HepG2 (cell line): ENCODE results near the gene CBX5. TPM values are rescaled to one million over a fixed set of nuclear protein-coding genes. Genes with fewer than 3 reads are reported as not detected.

Experiments used
- ATAC-seq: fragments of 200-7000 bp; cut with Tn5 transposase; 3 replicates; pipeline ENCODE4 v1.9.1; 2020; ENCODE audit warnings: mild to moderate bottlenecking, moderate library complexity
- BruUV-seq: library from RNA; stranded (reverse); fragments of 400-500 nt; replicated peaks from 2 replicates; lab custom pipeline; 2021; lab: Mats Ljungman, UMichigan
- CTCF ChIA-PET: fragments of 300-600 bp; formaldehyde crosslinking; extraction: SDS; loops from one replicate; lab custom pipeline; 2021; ENCODE audit warnings: low total read pairs, inconsistent platforms, low intra/inter-chr PET ratio; lab: Yijun Ruan, JAX
- POLR2A ChIA-PET: fragments of 350-600 bp; sonication (Branson Sonifier 250); formaldehyde crosslinking; loops from one replicate; lab custom pipeline; 2020; ENCODE audit warnings: antibody characterized with exemption, inconsistent platforms; lab: Yijun Ruan, JAX
- DNase-seq: peaks from one replicate; pipeline ENCODE4 v3.0.0-alpha.2; 2015; ENCODE audit warnings: low spot score
- FAIRE-seq: peaks from 3 replicates; lab custom pipeline; 2011; peaks lifted over from hg19 to GRCh38; lab: Jason Lieb, UNC
- H2AFZ ChIP-seq: one replicate; pipeline ENCODE4 v1.6.1; 2011; ENCODE audit warnings: low read length, inconsistent platforms
- H3K27ac ChIP-seq: fragments of 300-600 bp; 3 replicates; pipeline ENCODE4 v1.8.0; 2011; ENCODE audit warnings: mixed run types, mild to moderate bottlenecking, mixed read lengths, low read length, inconsistent platforms; ENCODE audit not compliant: insufficient read depth; ENCODE audit errors: extremely low read length
- H3K27me3 ChIP-seq, 2 experiments: fragments of 200-600 bp in 1 of 2; 2 replicates in 1 of 2; 3 replicates in 1 of 2; pipeline versions ENCODE4 v1.6.0 to v1.8.0; 2011; ENCODE audit warnings: low read length in 2 of 2, mild to moderate bottlenecking in 2 of 2, moderate library complexity in 2 of 2, inconsistent platforms in 1 of 2; ENCODE audit not compliant: insufficient read depth in 2 of 2, control insufficient read depth in 1 of 2
- H3K36me3 ChIP-seq, 2 experiments: fragments of 200-600 bp in 1 of 2; replicated peaks in 1 of 2; 2 replicates in 1 of 2; 3 replicates in 1 of 2; pipeline versions ENCODE4 v1.5.1 to v1.8.0; 2011; ENCODE audit warnings: low read length in 2 of 2, inconsistent platforms in 1 of 2; ENCODE audit not compliant: insufficient read depth in 2 of 2, control insufficient read depth in 1 of 2
- H3K4me1 ChIP-seq: 2 replicates; pipeline ENCODE4 v1.5.1; 2012; ENCODE audit warnings: low read length, inconsistent platforms; ENCODE audit not compliant: insufficient read depth
- H3K4me2 ChIP-seq: 2 replicates; pipeline ENCODE4 v1.6.0; 2011; ENCODE audit warnings: low read depth, low read length, inconsistent platforms
- H3K4me3 ChIP-seq, 3 experiments: fragments of 200-600 bp in 1 of 3; sonication (generic), shearing (Covaris generic) in 1 of 3; replicated peaks in 1 of 3; 2 replicates each; pipeline ENCODE4 v1.5.1; 2011 to 2016; ENCODE audit warnings: low read length in 3 of 3, inconsistent platforms in 2 of 3, low read depth in 2 of 3, mild to moderate bottlenecking in 2 of 3, control low read depth in 1 of 3, mixed read lengths in 1 of 3; ENCODE audit not compliant: insufficient read depth in 1 of 3
- H3K79me2 ChIP-seq: one replicate; pipeline ENCODE4 v1.6.1; 2011; ENCODE audit warnings: low read length, inconsistent platforms; ENCODE audit not compliant: insufficient read depth
- H3K9ac ChIP-seq: 2 replicates; pipeline ENCODE4 v1.6.0; 2011; ENCODE audit warnings: mild to moderate bottlenecking, low read depth, low read length, inconsistent platforms; ENCODE audit not compliant: insufficient read depth
- H3K9me3 ChIP-seq: 2 replicates; pipeline ENCODE4 v1.5.1; 2012; ENCODE audit warnings: mild to moderate bottlenecking, low read length
- H4K20me1 ChIP-seq: 2 replicates; pipeline ENCODE4 v1.6.0; 2011; ENCODE audit warnings: inconsistent platforms, mild to moderate bottlenecking, low read length, moderate library complexity; ENCODE audit not compliant: insufficient read depth
- AGO1 ChIP-seq: fragments of 200-400 bp; formaldehyde crosslinking; IDR thresholded peaks from 2 replicates; pipeline ENCODE4 v1.6.1; 2017; ENCODE audit warnings: mild to moderate bottlenecking, low read depth, low read length, moderate library complexity; ENCODE audit not compliant: poor library complexity, severe bottlenecking
- CCDC6 ChIP-seq: sonication (generic); formaldehyde crosslinking; IDR thresholded peaks from 2 replicates; pipeline ENCODE4 v1.8.1; 2022; ENCODE audit warnings: mild to moderate bottlenecking, missing genetic modification reagents, moderate library complexity
- FOXK1 ChIP-seq: sonication (generic); formaldehyde crosslinking; IDR thresholded peaks from 2 replicates; pipeline ENCODE4 v1.4.0; 2020; ENCODE audit warnings: low read depth, missing genetic modification reagents, borderline replicate concordance
- HINFP ChIP-seq: sonication (generic); formaldehyde crosslinking; IDR thresholded peaks from 2 replicates; pipeline ENCODE4 v1.4.0; 2020; ENCODE audit warnings: low read depth, mild to moderate bottlenecking, missing genetic modification reagents
- HNF4A ChIP-seq: sonication (generic); formaldehyde crosslinking; IDR thresholded peaks from 2 replicates; pipeline ENCODE4 v1.4.0; 2020; ENCODE audit warnings: missing genetic modification reagents
- JUNB ChIP-seq: sonication (generic); formaldehyde crosslinking; IDR thresholded peaks from 2 replicates; pipeline ENCODE4 v1.8.0; 2022; ENCODE audit warnings: missing genetic modification reagents, mild to moderate bottlenecking, borderline replicate concordance
- MED13 ChIP-seq: sonication (generic); formaldehyde crosslinking; IDR thresholded peaks from 2 replicates; pipeline ENCODE4 v1.5.0; 2020; ENCODE audit warnings: missing genetic modification reagents
- SAFB2 ChIP-seq: sonication (generic); formaldehyde crosslinking; IDR thresholded peaks from 2 replicates; pipeline ENCODE4 v1.5.1; 2020; ENCODE audit warnings: missing genetic modification reagents, low read depth, mild to moderate bottlenecking, borderline replicate concordance
- SNAPC5 ChIP-seq: sonication (generic); formaldehyde crosslinking; IDR thresholded peaks from 2 replicates; pipeline ENCODE4 v1.8.1; 2023; ENCODE audit warnings: mild to moderate bottlenecking, missing genetic modification reagents, borderline replicate concordance
- SOX5 ChIP-seq: IDR thresholded peaks from 2 replicates; pipeline ENCODE4 v1.6.1; 2016; ENCODE audit warnings: borderline replicate concordance
- SP2 ChIP-seq: sonication (generic); formaldehyde crosslinking; IDR thresholded peaks from 2 replicates; pipeline ENCODE4 v1.5.1; 2020; ENCODE audit warnings: mild to moderate bottlenecking, missing genetic modification reagents
- TCF7 ChIP-seq: sonication (generic); IDR thresholded peaks from 2 replicates; pipeline ENCODE4 v1.6.1; 2016; ENCODE audit warnings: antibody characterized with exemption, low read depth
- ZNF232 ChIP-seq: sonication (generic); formaldehyde crosslinking; IDR thresholded peaks from 2 replicates; pipeline ENCODE4 v1.4.0; 2020; ENCODE audit warnings: missing genetic modification reagents, borderline replicate concordance
- ZNF234 ChIP-seq: sonication (generic); formaldehyde crosslinking; conservative IDR thresholded peaks from 2 replicates; pipeline ENCODE4 v1.5.1; 2020; ENCODE audit warnings: mild to moderate bottlenecking, missing genetic modification reagents
- ZNF337 ChIP-seq: sonication (generic); formaldehyde crosslinking; IDR thresholded peaks from 2 replicates; pipeline ENCODE4 v1.5.1; 2020; ENCODE audit warnings: missing genetic modification reagents, low read depth, mild to moderate bottlenecking, borderline replicate concordance
- ZNF547 ChIP-seq: sonication (generic); formaldehyde crosslinking; IDR thresholded peaks from 2 replicates; pipeline ENCODE4 v1.5.1; 2020; ENCODE audit warnings: mild to moderate bottlenecking, missing genetic modification reagents
- ZNF616 ChIP-seq: sonication (generic); formaldehyde crosslinking; IDR thresholded peaks from 2 replicates; pipeline ENCODE4 v1.5.0; 2020; ENCODE audit warnings: low read depth, mild to moderate bottlenecking, missing genetic modification reagents
- WGBS: methylation state at CpG from one replicate; pipeline ENCODE4 v1.1.6; 2017; ENCODE audit warnings: low lambda C conversion rate; 5-methylcytosine and 5-hydroxymethylcytosine counted together
- in situ Hi-C: cut with HindIII; loops from 2 replicates; pipeline ENCODE4 v1.10.0; 2017; ENCODE audit warnings: low pct_unique_long_range_greater_than_20kb; ENCODE audit not compliant: extremely low pct_ligation_motif_present
- intact Hi-C: fragments of 100-400 bp; cut with micrococcal nuclease; formaldehyde crosslinking; loops from one replicate; pipeline ENCODE4 v1.10.0; 2022; ENCODE audit not compliant: unreplicated experiment
- polyA plus RNA-seq, 8 experiments: library from polyadenylated mRNA; depleted of rRNA in 3 of 8; stranded (reverse) in 7 of 8; unstranded in 1 of 8; fragments of >200 nt; fragmentation: Illumina TruSeq in 4 of 8; extraction: Trizol in 4 of 8; gene quantifications; 2 replicates each; pipeline versions ENCODE4 v1.2.1 to v1.2.3, GENCODE V29; 2011 to 2016; ENCODE audit warnings: low read depth in 4 of 8, missing spikeins in 1 of 8, mixed read lengths in 1 of 8; ENCODE audit not compliant: insufficient read depth in 1 of 8
- total RNA-seq, 5 experiments: library from RNA; depleted of rRNA; stranded (reverse); fragments of >200 nt; fragmentation: Illumina TruSeq; extraction: Trizol; gene quantifications; 2 replicates each; pipeline ENCODE4 v1.2.3, GENCODE V29; 2016; ENCODE audit warnings: low read depth in 1 of 5
- TF ChIP-seq, protein P1 (sequence below): sonication (generic); formaldehyde crosslinking; IDR thresholded peaks from 2 replicates; pipeline ENCODE4 v1.5.0; 2020; ENCODE audit warnings: mild to moderate bottlenecking, missing genetic modification reagents, moderate library complexity
- TF ChIP-seq, protein P2 (sequence below): sonication (generic); formaldehyde crosslinking; IDR thresholded peaks from 2 replicates; pipeline ENCODE4 v1.5.1; 2020; ENCODE audit warnings: missing genetic modification reagents, mild to moderate bottlenecking, borderline replicate concordance

Gene CBX5
- total and polyA plus RNA-seq, 2 of the 13 experiments (the other 11 are each of a cell fraction or from before 2014, with no cell fraction given) = 16.0 to 22.2 TPM

DNA sequence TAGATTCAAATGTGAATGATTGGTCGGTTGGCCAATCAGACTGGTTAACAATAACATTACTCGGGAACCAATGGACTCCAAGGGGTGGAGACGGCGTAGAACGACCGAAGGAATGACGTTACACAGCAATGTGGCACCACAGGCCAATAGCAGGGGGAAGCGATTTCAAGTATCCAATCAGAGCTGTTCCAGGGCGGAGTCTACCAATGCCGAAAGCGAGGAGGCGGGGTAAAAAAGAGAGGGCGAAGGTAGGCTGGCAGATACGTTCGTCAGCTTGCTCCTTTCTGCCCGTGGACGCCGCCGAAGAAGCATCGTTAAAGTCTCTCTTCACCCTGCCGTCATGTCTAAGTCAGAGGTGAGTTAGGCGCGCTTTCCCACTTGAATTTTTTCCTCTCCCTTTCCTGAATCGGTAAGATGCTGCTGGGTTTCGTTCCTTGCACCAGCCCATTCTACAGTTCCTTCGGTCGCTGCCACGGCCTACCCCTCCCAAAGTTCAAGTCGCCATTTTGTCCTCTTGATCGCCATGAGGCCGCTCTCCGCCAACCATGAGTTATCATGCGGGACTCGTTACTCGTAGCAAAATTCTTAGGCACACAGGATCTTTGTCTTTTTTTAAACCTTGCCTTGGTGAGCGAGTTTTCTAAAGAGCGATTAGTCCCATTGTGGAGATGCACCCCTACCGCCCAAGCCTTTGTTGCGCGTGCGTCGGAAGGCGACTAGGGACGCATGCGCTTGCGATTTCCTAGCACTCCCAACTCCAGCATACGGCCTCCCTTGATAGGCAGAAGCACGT lies 742 bp upstream of the CBX5 start, which contains the start of gene HNRNPA1:
HNRNPA1 (plus strand) TSS at position 259 of the 793 bp plus-strand sequence; CDS start at position 341, 82 bp downstream.
- Histone ChIP-seq H3K9me3 (no peaks in the 10 kb centered on the region), H3K27ac (peak within 1 kb of the TSS; percentile 96), H3K27me3 (no peaks in the 10 kb centered on the region; a peak in 1 of 5 replicates), H3K4me2 (peak within 1 kb of the TSS; percentile 79), H3K4me1 (peaks cover 66% of the 10 kb centered on the region), H4K20me1 (peaks cover 41% of the 10 kb centered on the region), H3K79me2 (peaks cover 76% of the 10 kb centered on the region), H3K4me3 (peak within 1 kb of the TSS; percentile 73 to 79 (median 76)), H3K9ac (peak within 1 kb of the TSS; percentile 100), H2AFZ (peak within 1 kb of the TSS; percentile 73), H3K36me3 (peaks cover 6 to 40% of the 10 kb centered on the region in 2 experiments)
- TSS peak; percentile 59 for BruUV-seq
- DNase-seq (peak; percentile 99), FAIRE-seq (peak; percentile 98), ATAC-seq (peak; percentile 89)
- intact Hi-C loops (loop anchor here (1.0 kb wide), 1 partner anchor 44 kb away; no protein-coding TSS in a partner anchor), in situ Hi-C loops (loop anchor here (5.0 kb wide), 1 partner anchor 47 kb away; the partner anchor contains the start of gene COPZ1)
- ChIA-PET POLR2A (interaction anchor here (0.8 to 4.5 kb wide), 31 partner anchors 9 to 1537 kb away, joined by 3 to 176 read pairs (median 4); partner anchors contain the start of genes COPZ1, HOXC8, NFE2 and ORMDL2), CTCF (no interaction called here)
- 1% methylated on average over 34 of the region's 48 CpGs for WGBS
- TF ChIP-seq, protein P1, sequence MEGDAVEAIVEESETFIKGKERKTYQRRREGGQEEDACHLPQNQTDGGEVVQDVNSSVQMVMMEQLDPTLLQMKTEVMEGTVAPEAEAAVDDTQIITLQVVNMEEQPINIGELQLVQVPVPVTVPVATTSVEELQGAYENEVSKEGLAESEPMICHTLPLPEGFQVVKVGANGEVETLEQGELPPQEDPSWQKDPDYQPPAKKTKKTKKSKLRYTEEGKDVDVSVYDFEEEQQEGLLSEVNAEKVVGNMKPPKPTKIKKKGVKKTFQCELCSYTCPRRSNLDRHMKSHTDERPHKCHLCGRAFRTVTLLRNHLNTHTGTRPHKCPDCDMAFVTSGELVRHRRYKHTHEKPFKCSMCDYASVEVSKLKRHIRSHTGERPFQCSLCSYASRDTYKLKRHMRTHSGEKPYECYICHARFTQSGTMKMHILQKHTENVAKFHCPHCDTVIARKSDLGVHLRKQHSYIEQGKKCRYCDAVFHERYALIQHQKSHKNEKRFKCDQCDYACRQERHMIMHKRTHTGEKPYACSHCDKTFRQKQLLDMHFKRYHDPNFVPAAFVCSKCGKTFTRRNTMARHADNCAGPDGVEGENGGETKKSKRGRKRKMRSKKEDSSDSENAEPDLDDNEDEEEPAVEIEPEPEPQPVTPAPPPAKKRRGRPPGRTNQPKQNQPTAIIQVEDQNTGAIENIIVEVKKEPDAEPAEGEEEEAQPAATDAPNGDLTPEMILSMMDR (CRISPR knock-in tag) = no peak
- no peak for TF ChIP-seq AGO1
- no peak for TF ChIP-seq FOXK1 (CRISPR knock-in tag)
- TF ChIP-seq CCDC6 (CRISPR knock-in tag) = peak; percentile 82; the same call in 1 of the 2 replicates
- 0 out of 2 replicates have a peak, but pooled peaks have one; percentile 9 for TF ChIP-seq SNAPC5 (CRISPR knock-in tag)
- 0 out of 2 replicates have a peak, but pooled peaks have one; percentile 14 for TF ChIP-seq SOX5
- TF ChIP-seq MED13 = peak; percentile 75; the same call in 1 of the 2 replicates
- no peak for TF ChIP-seq TCF7
- TF ChIP-seq HNF4A (CRISPR knock-in tag) = peak; percentile 54
- no peak for TF ChIP-seq JUNB
- 0 out of 2 replicates have a peak, but pooled peaks have one; percentile 4 for TF ChIP-seq ZNF234 (CRISPR knock-in tag)
- TF ChIP-seq ZNF547 = peak; percentile 33; the same call in 1 of the 2 replicates
- no peak for TF ChIP-seq ZNF616 (CRISPR knock-in tag)
- TF ChIP-seq, protein P2, sequence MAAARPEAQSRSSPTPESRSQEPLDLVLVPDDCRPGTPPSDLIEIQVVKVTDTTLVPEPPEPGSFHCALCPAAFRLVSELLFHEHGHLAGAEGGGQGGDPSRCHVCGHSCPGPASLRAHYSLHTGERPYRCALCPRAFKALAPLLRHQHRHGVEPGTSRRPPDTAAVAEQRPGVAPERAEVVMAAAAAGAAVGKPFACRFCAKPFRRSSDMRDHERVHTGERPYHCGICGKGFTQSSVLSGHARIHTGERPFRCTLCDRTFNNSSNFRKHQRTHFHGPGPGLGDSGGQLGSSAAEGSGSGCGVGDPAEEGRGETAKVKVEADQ (CRISPR knock-in tag) = no peak
- peak; percentile 22; the same call in 1 of the 2 replicates for TF ChIP-seq ZNF337 (CRISPR knock-in tag)
- peak; percentile 93 for TF ChIP-seq SP2 (CRISPR knock-in tag)
- TF ChIP-seq SAFB2 (CRISPR knock-in tag) = peak; percentile 50; the same call in 1 of the 2 replicates
- peak; percentile 48; the same call in 1 of the 2 replicates for TF ChIP-seq ZNF232
- TF ChIP-seq HINFP (CRISPR knock-in tag) = no peak
